K562 (cell line): Measurements from ENCODE around the gene CHCHD10. TPM values are rescaled to one million over a fixed set of nuclear protein-coding genes. Genes with fewer than 3 reads are reported as not detected.

Source experiments
- ATAC-seq: fragments of 200-7000 bp; cut with Tn5 transposase; 3 replicates; pipeline ENCODE4 v1.9.1; 2020; ENCODE audit warnings: moderate library complexity
- BruUV-seq: library from RNA; stranded (reverse); fragments of 400-500 nt; replicated peaks from 2 replicates; lab custom pipeline; 2021; lab: Mats Ljungman, UMichigan
- CTCF ChIA-PET: fragments of 300-600 bp; formaldehyde crosslinking; extraction: SDS; loops from one replicate; lab custom pipeline; 2021; ENCODE audit warnings: low intra/inter-chr PET ratio; lab: Yijun Ruan, JAX
- POLR2A ChIA-PET: fragments of 300-600, 350-650 bp; sonication (Branson Sonifier 250); formaldehyde crosslinking; extraction: SDS; loops from one replicate; lab custom pipeline; 2021; ENCODE audit warnings: antibody characterized with exemption, inconsistent platforms; lab: Yijun Ruan, JAX
- DNase-seq, 4 experiments: peaks; one replicate each; pipeline versions ENCODE4 v3.0.0 to v3.0.0-alpha.2; 2011 to 2018; ENCODE audit warnings: low spot score in 3 of 4, mixed read lengths in 3 of 4; ENCODE audit errors: extremely low read depth in 1 of 4
- FAIRE-seq: peaks from 2 replicates; lab custom pipeline; 2011; peaks lifted over from hg19 to GRCh38; lab: Jason Lieb, UNC
- H2AFZ ChIP-seq: 2 replicates; pipeline ENCODE4 v1.6.0; 2011; ENCODE audit warnings: low read depth, low read length, control low read depth, inconsistent platforms
- H3K27ac ChIP-seq: fragments of 200-600 bp; 3 replicates; pipeline ENCODE4 v1.8.0; 2011; ENCODE audit warnings: low read depth, mild to moderate bottlenecking, control low read depth, inconsistent platforms, low read length, moderate library complexity, mixed read lengths; ENCODE audit errors: extremely low read depth
- H3K27me3 ChIP-seq, 2 experiments: fragments of 300-600 bp in 1 of 2; 2 replicates in 1 of 2; 3 replicates in 1 of 2; pipeline versions ENCODE4 v1.6.0 to v1.8.0; 2011; ENCODE audit warnings: inconsistent platforms in 2 of 2, low read length in 2 of 2, mild to moderate bottlenecking in 1 of 2, mixed read lengths in 1 of 2, moderate library complexity in 1 of 2; ENCODE audit not compliant: control insufficient read depth in 2 of 2, insufficient read depth in 2 of 2
- H3K36me3 ChIP-seq: fragments of 300-600 bp; 3 replicates; pipeline ENCODE4 v1.8.0; 2011; ENCODE audit warnings: mild to moderate bottlenecking, low read length, inconsistent platforms; ENCODE audit not compliant: control insufficient read depth, insufficient read depth
- H3K4me1 ChIP-seq, 2 experiments: fragments of 200-600 bp in 1 of 2; replicated peaks in 1 of 2; 2 replicates in 1 of 2; 3 replicates in 1 of 2; pipeline versions ENCODE4 v1.5.1 to v1.8.0; 2011; ENCODE audit warnings: inconsistent platforms in 2 of 2, low read length in 2 of 2, mild to moderate bottlenecking in 1 of 2, mixed read lengths in 1 of 2, moderate library complexity in 1 of 2; ENCODE audit not compliant: control insufficient read depth in 2 of 2, insufficient read depth in 2 of 2
- H3K4me2 ChIP-seq: 2 replicates; pipeline ENCODE4 v1.6.1; 2011; ENCODE audit warnings: low read length, control low read depth, inconsistent platforms, mixed read lengths; ENCODE audit not compliant: insufficient read depth
- H3K4me3 ChIP-seq: fragments of 200-600 bp; sonication (generic), shearing (Covaris generic); 2 replicates; pipeline ENCODE4 v1.5.1; 2016; ENCODE audit warnings: control low read depth, inconsistent platforms
- H3K79me2 ChIP-seq: fragments of 200-600 bp; 3 replicates; pipeline ENCODE4 v1.8.0; 2011; ENCODE audit warnings: low read length, inconsistent platforms; ENCODE audit not compliant: control insufficient read depth, insufficient read depth
- H3K9ac ChIP-seq, 2 experiments: 2 replicates each; pipeline versions ENCODE4 v1.6.0 to v1.6.1; 2011; ENCODE audit warnings: low read depth in 2 of 2, low read length in 2 of 2, control low read depth in 1 of 2, inconsistent platforms in 1 of 2, mild to moderate bottlenecking in 1 of 2, mixed read lengths in 1 of 2; ENCODE audit not compliant: insufficient read depth in 1 of 2
- H3K9me1 ChIP-seq: one replicate; pipeline ENCODE4 v1.6.0; 2011; ENCODE audit warnings: inconsistent platforms, mild to moderate bottlenecking, low read length, moderate library complexity; ENCODE audit not compliant: control insufficient read depth, insufficient read depth
- H3K9me3 ChIP-seq: replicated peaks from 2 replicates; pipeline ENCODE4 v1.5.1; 2011; ENCODE audit warnings: low read depth, low read length, inconsistent platforms; ENCODE audit not compliant: control insufficient read depth, insufficient read depth
- H4K20me1 ChIP-seq: replicated peaks from 2 replicates; pipeline ENCODE4 v1.6.1; 2011; ENCODE audit warnings: low read length, inconsistent platforms, mixed read lengths; ENCODE audit not compliant: control insufficient read depth, insufficient read depth
- KAT8 ChIP-seq: fragments of 450-650 bp; IDR thresholded peaks from 2 replicates; pipeline ENCODE4 v1.6.1; 2016; ENCODE audit warnings: low read depth, mild to moderate bottlenecking
- NCOA4 ChIP-seq: fragments of 450-650 bp; IDR thresholded peaks from 2 replicates; pipeline ENCODE4 v1.6.1; 2018; ENCODE audit warnings: mild to moderate bottlenecking; ENCODE audit not compliant: partially characterized antibody
- POLR2A ChIP-seq: fragments of 450-650 bp; conservative IDR thresholded peaks from 2 replicates; pipeline ENCODE4 v1.6.1; 2016
- POLR2B ChIP-seq: fragments of 450-650 bp; IDR thresholded peaks from 2 replicates; pipeline ENCODE4 v1.6.1; 2018; ENCODE audit warnings: low read depth; ENCODE audit not compliant: partially characterized antibody
- POLR2G ChIP-seq: fragments of 200-400 bp; formaldehyde crosslinking; IDR thresholded peaks from 2 replicates; pipeline ENCODE4 v1.6.1; 2017; ENCODE audit warnings: low read depth, mild to moderate bottlenecking, antibody characterized with exemption, low read length, moderate library complexity
- RBFOX2 ChIP-seq: fragments of 200-400 bp; formaldehyde crosslinking; IDR thresholded peaks from 2 replicates; pipeline ENCODE4 v1.6.1; 2017; ENCODE audit warnings: low read depth, mild to moderate bottlenecking, low read length, moderate library complexity
- RFX1 ChIP-seq: fragments of 450-650 bp; IDR thresholded peaks from 2 replicates; pipeline ENCODE4 v1.6.1; 2016; ENCODE audit warnings: mild to moderate bottlenecking, moderate library complexity
- SMAD3 ChIP-seq: fragments of 450-650 bp; formaldehyde crosslinking; conservative IDR thresholded peaks from 2 replicates; pipeline ENCODE4 v1.4.0; 2020; ENCODE audit warnings: mild to moderate bottlenecking
- ZBTB33 ChIP-seq: sonication (generic); formaldehyde crosslinking; IDR thresholded peaks from 2 replicates; pipeline ENCODE4 v1.8.1; 2023; ENCODE audit warnings: mild to moderate bottlenecking, missing genetic modification reagents
- ZBTB7A ChIP-seq: IDR thresholded peaks from 2 replicates; pipeline ENCODE4 v1.6.1; 2011; ENCODE audit warnings: low read depth, mild to moderate bottlenecking, low read length, moderate library complexity, borderline replicate concordance; ENCODE audit not compliant: control insufficient read depth
- ZC3H4 ChIP-seq: sonication (generic); formaldehyde crosslinking; IDR thresholded peaks from 2 replicates; pipeline ENCODE4 v1.9.0; 2021; ENCODE audit warnings: missing genetic modification reagents, borderline replicate concordance
- WGBS: fragments of 100-300 bp; shearing (Covaris generic); methylation state at CpG from one replicate; pipeline ENCODE4 v1.1.6; 2016; ENCODE audit warnings: low coverage, mixed read lengths; ENCODE audit not compliant: insufficient coverage; ENCODE audit errors: missing lambda C conversion rate; 5-methylcytosine and 5-hydroxymethylcytosine counted together
- in situ Hi-C: fragments of 300-500 bp; cut with MboI; formaldehyde crosslinking; loops from 4 replicates; pipeline ENCODE4 v1.15.0; 2018; ENCODE audit warnings: inconsistent platforms, mixed read lengths
- intact Hi-C: fragments of 100-400 bp; cut with micrococcal nuclease; formaldehyde crosslinking; loops from 2 replicates; pipeline ENCODE4 v1.14.2; 2022
- polyA plus RNA-seq, 8 experiments: library from polyadenylated mRNA; depleted of rRNA in 4 of 8; stranded (reverse) in 5 of 8; unstranded in 3 of 8; fragments of >200 nt; fragmentation: Nextera tagmentation in 2 of 8; fragmentation: Illumina TruSeq in 1 of 8; extraction: Ambion mirVana in 2 of 8; extraction: Trizol in 1 of 8; gene quantifications; 2 replicates each; pipeline versions ENCODE4 v1.2.1 to v1.2.3, GENCODE V29; 2011 to 2014; ENCODE audit warnings: inconsistent platforms in 1 of 8, missing spikeins in 1 of 8
- total RNA-seq, 7 experiments: library from RNA; depleted of rRNA in 6 of 7; stranded (reverse); fragments of >200 nt in 6 of 7; fragmentation: Illumina TruSeq in 2 of 7; extraction: Trizol in 2 of 7; gene quantifications; 2 replicates each; pipeline versions ENCODE4 v1.2.1 to v1.2.3, GENCODE V29; 2011 to 2021; ENCODE audit warnings: low replicate concordance in 1 of 7

The CHCHD10 gene
- total and polyA plus RNA-seq, 9 of the 15 experiments (the other 6 are each of a cell fraction or from before 2014, with no cell fraction given) = 15.2 to 292 (median 102) TPM

GRCh38 chr22:23762842-23763578 is 4.8 kb downstream of the CHCHD10 start, which contains the start of gene C22orf15:
Gene C22orf15 (plus strand): TSS chr22:23762990. CDS start chr22:23763307, 317 bp downstream.
- FAIRE-seq (no peak), DNase-seq (peak in 2 of 4 experiments; percentile 30 to 47), ATAC-seq (peak; percentile 10)
- peaks cover 32% of the 10 kb centered on the region for H3K79me2 ChIP-seq
- no TSS peak for BruUV-seq
- intact Hi-C loops (loop anchor here (10.0 kb wide), 1 partner anchor 138 kb away; no protein-coding TSS in a partner anchor), in situ Hi-C loops (no loop called here)
- no peak within 1 kb of the TSS for H2AFZ ChIP-seq
- peaks cover 6% of the 10 kb centered on the region for H3K9me1 ChIP-seq
- no peaks in the 10 kb centered on the region for H3K27me3 ChIP-seq
- TF ChIP-seq POLR2G = peak; percentile 54
- peak; percentile 60 for TF ChIP-seq RFX1
- TF ChIP-seq RBFOX2 = peak; percentile 22
- TF ChIP-seq KAT8 = no peak
- TF ChIP-seq NCOA4 = no peak
- TF ChIP-seq ZBTB7A = 0 out of 2 replicates have a peak, but pooled peaks have one; percentile 14
- TF ChIP-seq ZC3H4 (CRISPR knock-in tag) = no peak
- peak; percentile 33 for TF ChIP-seq POLR2A
- peak; percentile 55; the same call in 1 of the 2 replicates for TF ChIP-seq ZBTB33 (CRISPR knock-in tag)
- no peak for TF ChIP-seq SMAD3
- TF ChIP-seq POLR2B = peak; percentile 27
- H3K4me2 ChIP-seq = no peak within 1 kb of the TSS
- peak within 1 kb of the TSS in 1 of 2 experiments; percentile 87; a peak in 2 of 4 replicates for H3K9ac ChIP-seq
- no peaks in the 10 kb centered on the region for H3K9me3 ChIP-seq
- H3K4me3 ChIP-seq = no peak within 1 kb of the TSS
- ChIA-PET POLR2A (interaction anchor here (0.6 to 1.6 kb wide), 4 partner anchors 10 to 83 kb away, joined by 3 to 6 read pairs (median 3); no protein-coding TSS in a partner anchor), CTCF (no interaction called here)
- H3K4me1 ChIP-seq = peaks cover 26 to 44% of the 10 kb centered on the region in 2 experiments; a peak in 4 of 5 replicates
- H3K27ac ChIP-seq = no peak within 1 kb of the TSS
- peaks cover 24% of the 10 kb centered on the region for H3K36me3 ChIP-seq
- peaks cover 23% of the 10 kb centered on the region for H4K20me1 ChIP-seq
- 67% methylated on average over 8 of the region's 23 CpGs for WGBS
